Measurements from ENCODE around the gene SLC22A8.
"Not testable (repeated sequence)": the region's sequence is repeated elsewhere in the genome, so short reads cannot be mapped to it uniquely, and the experiment has no call there.

SLC22A8 gene, protein sequence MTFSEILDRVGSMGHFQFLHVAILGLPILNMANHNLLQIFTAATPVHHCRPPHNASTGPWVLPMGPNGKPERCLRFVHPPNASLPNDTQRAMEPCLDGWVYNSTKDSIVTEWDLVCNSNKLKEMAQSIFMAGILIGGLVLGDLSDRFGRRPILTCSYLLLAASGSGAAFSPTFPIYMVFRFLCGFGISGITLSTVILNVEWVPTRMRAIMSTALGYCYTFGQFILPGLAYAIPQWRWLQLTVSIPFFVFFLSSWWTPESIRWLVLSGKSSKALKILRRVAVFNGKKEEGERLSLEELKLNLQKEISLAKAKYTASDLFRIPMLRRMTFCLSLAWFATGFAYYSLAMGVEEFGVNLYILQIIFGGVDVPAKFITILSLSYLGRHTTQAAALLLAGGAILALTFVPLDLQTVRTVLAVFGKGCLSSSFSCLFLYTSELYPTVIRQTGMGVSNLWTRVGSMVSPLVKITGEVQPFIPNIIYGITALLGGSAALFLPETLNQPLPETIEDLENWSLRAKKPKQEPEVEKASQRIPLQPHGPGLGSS

DNA sequence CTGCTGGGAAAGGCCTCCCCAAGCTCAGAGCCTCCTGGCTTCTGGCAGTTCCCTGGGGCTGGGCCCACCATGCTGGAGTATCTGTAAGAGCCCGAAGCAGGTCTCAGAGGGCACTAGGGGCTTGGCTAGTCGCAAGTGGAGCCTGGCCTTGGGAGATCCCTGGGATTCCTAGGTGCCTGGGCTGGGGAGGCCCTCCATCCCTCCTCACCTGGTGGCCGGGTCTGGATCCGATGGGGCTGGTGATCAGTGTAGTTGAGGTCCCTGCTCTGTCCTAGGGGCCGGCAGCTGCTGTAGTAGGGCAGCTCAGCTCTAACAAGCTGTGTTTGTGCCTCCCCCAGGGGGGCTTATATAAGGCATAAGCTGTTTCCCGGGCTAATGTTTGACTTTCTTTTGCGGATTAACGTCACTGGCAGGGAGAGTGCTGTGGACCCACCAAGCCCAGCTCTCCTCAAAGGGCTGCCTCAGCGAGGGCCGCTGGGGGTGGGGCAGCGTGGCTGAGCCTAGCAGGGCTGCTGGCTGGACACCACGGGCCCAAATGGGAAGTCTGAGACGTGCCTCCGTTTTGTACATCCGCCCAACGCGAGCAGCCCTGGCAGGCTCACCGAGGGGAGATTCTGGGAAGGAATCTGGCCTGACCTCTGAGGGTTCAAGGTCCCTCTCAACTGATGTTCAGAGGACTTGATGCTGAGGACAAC is at the start of gene SLC22A8:
Gene SLC22A8 (minus strand): TSS at position 321 of the 695 bp plus-strand sequence. CDS start 883 bp downstream, outside the sequence.
- Mint-ChIP-seq H3K4me1 (ENCODE audit: low read depth) (no peaks in the 10 kb centered on the region), H3K27me3 (peaks cover 27% of the 10 kb centered on the region), H3K36me3 (ENCODE audit: low read depth) (no peaks in the 10 kb centered on the region), H3K27ac (no peak within 1 kb of the TSS), H3K9me3 (no peaks in the 10 kb centered on the region), H3K4me3 (no peak within 1 kb of the TSS)
- intact Hi-C loops (cut with micrococcal nuclease) = no loop called here

DNA sequence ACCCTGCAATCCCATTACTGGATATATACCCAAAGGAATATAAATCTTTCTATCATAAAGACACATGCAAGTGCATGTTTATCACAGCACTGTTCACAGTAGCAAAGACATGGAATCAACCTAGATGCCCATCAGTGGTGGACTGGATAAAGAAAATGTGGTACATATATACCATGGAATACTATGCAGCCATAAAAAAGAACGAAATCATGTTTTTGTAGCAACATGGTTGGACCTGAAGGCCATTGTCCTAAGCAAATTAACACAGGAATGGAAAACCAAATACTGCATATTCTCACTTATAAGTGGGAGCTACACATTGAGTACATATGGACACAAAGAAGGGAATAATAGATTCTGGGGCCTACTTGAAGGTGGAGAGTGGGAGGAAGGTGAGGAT is 30.6 kb upstream of the SLC22A8 start:
- H3K4me3 Mint-ChIP-seq; H3K4me1 Mint-ChIP-seq (ENCODE audit: low read depth); intact Hi-C loops (cut with micrococcal nuclease); H3K9me3 Mint-ChIP-seq; H3K36me3 Mint-ChIP-seq (ENCODE audit: low read depth); H3K27ac Mint-ChIP-seq: not testable (repeated sequence)
- peaks cover 13% of the 10 kb centered on the region for H3K27me3 Mint-ChIP-seq

DNA sequence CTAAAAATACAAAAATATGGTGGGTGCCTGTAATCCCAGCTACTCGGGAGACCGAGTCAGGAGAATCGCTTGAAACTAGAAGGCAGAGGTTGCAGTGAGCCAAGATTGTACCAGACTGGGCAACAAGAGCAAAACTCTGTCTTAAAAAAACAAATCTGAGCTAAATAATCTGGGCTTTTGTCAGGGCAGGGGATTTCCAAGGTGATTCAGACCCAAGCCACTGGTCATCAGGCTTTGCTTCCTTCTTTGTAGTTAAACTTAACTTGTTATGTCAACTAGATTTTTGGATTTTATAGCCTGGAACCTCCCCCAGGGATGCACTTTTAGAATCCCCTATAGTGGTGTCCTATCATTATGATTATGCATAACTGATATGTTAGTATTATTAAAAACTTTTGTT is 27.0 kb upstream of the SLC22A8 start:
- no peaks in the 10 kb centered on the region for H3K4me1 Mint-ChIP-seq (ENCODE audit: low read depth)
- no peak overlapping the region for H3K4me3 Mint-ChIP-seq
- peaks cover 18% of the 10 kb centered on the region for H3K27me3 Mint-ChIP-seq
- H3K9me3 Mint-ChIP-seq = no peaks in the 10 kb centered on the region
- H3K27ac Mint-ChIP-seq = no peak overlapping the region
- intact Hi-C loops (cut with micrococcal nuclease) = no loop called here
- no peaks in the 10 kb centered on the region for H3K36me3 Mint-ChIP-seq (ENCODE audit: low read depth)

DNA sequence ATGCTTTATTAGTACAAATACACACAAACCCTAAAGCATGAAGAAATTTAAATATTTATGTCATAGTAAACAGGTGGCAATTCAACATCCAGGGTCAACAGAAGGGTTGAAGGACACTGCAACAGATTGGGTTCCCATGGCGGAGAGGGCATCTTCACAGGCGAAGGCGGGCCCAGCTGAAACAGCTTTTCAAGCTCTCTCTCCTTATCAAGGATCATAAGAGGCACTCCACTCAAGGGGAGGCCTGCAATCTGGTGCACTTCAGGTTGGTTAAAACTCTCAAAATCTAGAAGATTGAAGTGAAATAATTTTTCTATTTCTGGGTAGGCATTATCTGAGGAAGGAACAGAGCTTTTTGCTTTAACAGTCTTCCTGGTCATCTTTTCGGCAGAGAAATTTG is 16.8 kb upstream of the SLC22A8 start:
- Mint-ChIP-seq H3K9me3 (no peaks in the 10 kb centered on the region), H3K27ac (no peak overlapping the region), H3K36me3 (ENCODE audit: low read depth) (no peaks in the 10 kb centered on the region), H3K27me3 (peaks cover 34% of the 10 kb centered on the region), H3K4me1 (ENCODE audit: low read depth) (peaks cover 5% of the 10 kb centered on the region), H3K4me3 (no peak overlapping the region)
- intact Hi-C loops (cut with micrococcal nuclease) = loop anchor here (10.0 kb wide), 1 partner anchor 602 kb away; no protein-coding TSS in a partner anchor

DNA sequence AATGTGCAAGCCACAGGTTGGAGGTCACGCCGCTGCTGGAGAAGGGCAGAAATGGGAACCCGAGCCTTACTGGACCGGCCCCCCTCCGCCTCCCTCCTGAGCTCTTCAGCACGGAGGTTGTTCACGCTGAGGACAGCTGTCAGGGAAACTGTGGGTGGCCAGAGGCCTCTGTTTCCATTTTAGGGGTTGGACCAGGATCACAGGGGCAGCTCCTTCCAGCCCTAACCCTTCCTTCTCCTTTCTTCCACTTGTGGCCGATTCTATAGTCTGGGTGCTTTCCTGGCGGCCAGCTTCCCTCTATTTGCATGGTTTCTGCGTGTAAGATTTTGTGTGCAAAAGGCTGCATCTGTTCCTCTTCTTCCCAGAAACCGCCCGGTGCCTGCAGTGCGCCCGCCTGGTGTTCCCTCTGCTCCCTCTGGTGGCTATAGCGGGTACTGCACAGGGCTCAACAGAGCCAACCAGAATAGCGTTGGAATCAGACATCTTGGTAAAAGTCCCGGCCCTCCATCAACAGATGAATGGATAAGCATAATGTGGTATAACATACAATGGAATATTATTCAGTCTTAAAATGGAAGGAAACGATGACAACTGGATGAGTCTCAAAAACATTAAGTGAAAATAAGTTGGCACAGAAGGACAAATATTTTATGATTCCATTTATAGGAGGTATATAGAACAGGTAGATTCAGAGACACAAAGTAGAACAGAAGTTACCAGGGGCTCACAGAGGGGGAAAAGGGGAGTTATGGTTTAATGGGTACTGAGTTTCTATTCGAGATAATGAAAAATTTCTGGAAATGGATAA is 8.4 kb upstream of the SLC22A8 start:
- Mint-ChIP-seq H3K36me3 (ENCODE audit: low read depth) (no peaks in the 10 kb centered on the region), H3K27ac (peak overlapping the region; percentile 71), H3K27me3 (peaks cover 13% of the 10 kb centered on the region), H3K4me1 (ENCODE audit: low read depth) (peaks cover 13% of the 10 kb centered on the region), H3K9me3 (no peaks in the 10 kb centered on the region), H3K4me3 (peak overlapping the region; percentile 64)
- intact Hi-C loops (cut with micrococcal nuclease) = loop anchor here (1.0 kb wide), 1 partner anchor 118 kb away; no protein-coding TSS in a partner anchor

DNA sequence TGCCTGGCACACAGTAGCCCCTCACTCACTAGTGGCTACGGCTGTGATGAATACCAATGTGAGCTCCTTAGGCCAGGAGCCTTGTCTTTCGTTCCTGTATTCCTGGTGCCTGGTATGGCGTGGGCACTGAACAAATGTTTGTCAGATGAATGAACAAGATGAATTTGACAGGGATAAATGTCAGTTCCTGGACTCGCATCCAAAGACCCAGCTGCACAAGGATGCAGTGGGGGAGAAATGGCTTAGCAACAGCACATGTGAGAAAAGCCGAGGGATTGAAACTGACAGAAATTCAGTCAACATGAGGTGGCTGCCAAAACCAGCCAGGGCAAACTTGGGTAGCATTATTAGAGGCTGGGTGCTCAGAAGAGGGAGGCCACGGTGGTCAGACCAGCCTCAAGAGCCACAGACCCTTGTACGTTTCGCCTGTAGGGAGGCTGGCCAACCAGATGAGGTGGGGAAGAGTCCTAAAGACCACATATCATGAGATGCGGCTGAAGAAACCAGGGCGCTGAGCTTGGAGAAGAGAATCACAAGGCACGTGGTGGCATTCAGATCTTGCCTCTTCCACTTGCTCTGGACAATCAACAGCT is 7.7 kb upstream of the SLC22A8 start:
- Mint-ChIP-seq H3K4me3 (peak overlapping the region; percentile 64), H3K27me3 (peaks cover 20% of the 10 kb centered on the region)
- intact Hi-C loops (cut with micrococcal nuclease) = no loop called here

DNA sequence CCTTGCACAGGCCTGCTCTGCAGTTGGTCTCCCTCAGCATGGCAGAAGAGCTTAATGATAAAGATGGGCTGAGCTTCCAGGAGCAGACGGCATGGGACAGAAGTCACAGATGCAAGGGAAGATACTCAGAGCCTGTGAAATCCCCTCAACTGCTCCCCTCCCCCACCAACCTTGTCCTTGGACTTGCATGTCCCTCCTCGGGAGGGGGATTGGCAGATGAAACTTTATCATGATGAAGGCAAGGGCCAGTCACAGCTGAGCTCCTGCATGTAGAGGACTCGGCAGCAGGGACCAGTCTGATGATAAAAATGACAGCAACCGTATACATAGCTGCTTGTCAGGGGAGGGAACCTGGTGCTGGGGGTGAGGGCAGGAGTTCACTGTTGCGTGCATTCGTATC is 6.8 kb upstream of the SLC22A8 start:
- H3K36me3 Mint-ChIP-seq (ENCODE audit: low read depth) = no peaks in the 10 kb centered on the region
- H3K27me3 Mint-ChIP-seq = peaks cover 20% of the 10 kb centered on the region
- H3K4me3 Mint-ChIP-seq = no peak overlapping the region
- H3K4me1 Mint-ChIP-seq (ENCODE audit: low read depth) = peaks cover 13% of the 10 kb centered on the region
- no peaks in the 10 kb centered on the region for H3K9me3 Mint-ChIP-seq
- intact Hi-C loops (cut with micrococcal nuclease) = no loop called here
- no peak overlapping the region for H3K27ac Mint-ChIP-seq

More for the DNA sequence above, 7.7 kb upstream of the SLC22A8 start:
- Mint-ChIP-seq H3K27ac (peak overlapping the region; percentile 71), H3K9me3 (no peaks in the 10 kb centered on the region), H3K36me3 (ENCODE audit: low read depth) (no peaks in the 10 kb centered on the region), H3K4me1 (ENCODE audit: low read depth) (peaks cover 13% of the 10 kb centered on the region)

DNA sequence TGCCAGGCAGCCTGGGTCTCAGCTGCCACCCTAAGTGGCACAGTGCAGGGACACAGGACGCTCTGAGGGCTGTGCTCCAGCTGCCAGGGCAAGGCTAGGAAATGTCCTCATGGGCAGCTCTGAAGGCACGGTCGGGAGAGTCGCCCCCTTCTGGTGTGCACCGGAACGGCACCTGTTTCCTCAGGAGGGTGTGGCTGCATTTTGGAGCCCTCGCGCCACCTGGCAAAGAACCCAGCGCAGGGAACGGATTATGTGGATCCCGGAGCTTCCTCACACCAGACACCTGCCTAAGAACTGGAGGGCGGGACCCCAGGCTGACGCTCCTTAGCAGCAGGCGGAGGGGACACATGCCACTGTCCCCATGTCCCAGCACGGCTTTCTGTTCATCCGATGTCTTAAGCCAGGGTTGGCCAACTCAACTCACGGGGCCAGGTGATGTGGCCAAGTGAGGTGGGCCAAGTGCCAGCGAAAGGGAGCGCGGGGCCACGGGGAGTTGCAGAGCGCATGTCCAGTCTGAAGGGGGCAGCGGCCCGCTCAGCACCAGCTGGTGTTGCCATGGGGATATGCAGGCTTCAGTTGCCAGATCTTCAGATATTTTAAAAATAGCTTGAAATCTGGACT is 5.1 kb upstream of the SLC22A8 start:
- Mint-ChIP-seq H3K27me3 (peaks cover 19% of the 10 kb centered on the region), H3K27ac (no peak overlapping the region), H3K36me3 (ENCODE audit: low read depth) (no peaks in the 10 kb centered on the region), H3K9me3 (no peaks in the 10 kb centered on the region), H3K4me1 (ENCODE audit: low read depth) (peaks cover 13% of the 10 kb centered on the region), H3K4me3 (no peak overlapping the region)
- intact Hi-C loops (cut with micrococcal nuclease) = no loop called here

DNA sequence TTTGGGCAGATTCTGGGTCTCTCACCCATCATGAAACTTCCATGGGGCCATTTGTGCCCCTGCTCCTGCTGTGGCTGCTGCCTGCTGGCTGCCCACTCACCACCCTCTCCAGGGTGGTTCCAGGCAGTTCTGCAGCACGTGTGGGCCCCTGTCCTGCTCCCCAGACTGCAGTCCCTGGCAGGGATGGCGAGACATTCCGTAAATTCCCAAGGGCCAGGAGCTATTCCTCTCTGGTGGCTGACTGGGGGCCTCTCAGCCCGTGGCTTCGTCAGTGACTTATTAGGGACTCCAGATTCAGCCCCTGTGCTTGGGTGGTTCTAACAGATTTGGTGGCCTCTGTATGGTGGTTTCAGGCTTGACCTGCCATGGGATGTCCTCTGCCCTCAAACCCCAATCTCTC is 3.9 kb upstream of the SLC22A8 start:
- intact Hi-C loops (cut with micrococcal nuclease) = no loop called here
- Mint-ChIP-seq H3K27me3 (peaks cover 21% of the 10 kb centered on the region), H3K4me1 (ENCODE audit: low read depth) (peaks cover 13% of the 10 kb centered on the region)

DNA sequence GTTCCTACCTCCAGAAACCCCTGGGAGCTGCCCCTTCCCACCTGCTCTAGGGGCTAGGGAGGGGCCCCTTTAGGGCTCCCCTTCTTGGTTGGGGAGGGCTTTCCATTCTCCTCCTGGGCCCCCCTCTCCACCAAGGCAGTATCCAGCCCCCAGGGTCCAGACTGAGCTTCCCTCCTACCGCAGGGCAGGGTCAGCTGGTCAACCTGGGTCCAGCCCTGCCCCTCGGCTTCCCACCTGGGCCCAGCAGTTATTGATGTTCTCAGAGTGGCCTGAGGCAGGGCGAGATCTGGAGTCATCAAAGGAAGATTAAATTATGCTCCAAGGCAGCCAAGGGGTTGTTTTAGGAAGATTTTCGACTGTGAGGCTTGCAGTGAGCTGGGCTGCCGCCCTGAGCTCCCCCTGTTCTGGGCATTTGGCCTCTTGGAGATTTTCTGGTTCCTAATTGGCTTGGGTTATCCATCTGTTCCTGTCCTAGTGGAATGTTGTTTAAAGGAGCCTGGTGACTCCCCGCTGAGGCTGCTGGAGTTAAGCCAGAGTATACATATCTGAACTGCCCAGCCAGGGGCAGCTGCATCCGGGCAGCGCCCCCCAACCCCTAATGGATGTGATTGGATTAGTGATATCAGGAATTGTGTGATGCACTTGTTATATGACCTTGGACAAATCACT is 1.8 kb upstream of the SLC22A8 start:
- Mint-ChIP-seq H3K4me3 (no peak overlapping the region), H3K9me3 (no peaks in the 10 kb centered on the region), H3K27ac (no peak overlapping the region), H3K36me3 (ENCODE audit: low read depth) (no peaks in the 10 kb centered on the region), H3K4me1 (ENCODE audit: low read depth) (no peaks in the 10 kb centered on the region), H3K27me3 (peaks cover 27% of the 10 kb centered on the region)
- intact Hi-C loops (cut with micrococcal nuclease) = no loop called here

More for the DNA sequence above, 3.9 kb upstream of the SLC22A8 start:
- H3K9me3 Mint-ChIP-seq = no peaks in the 10 kb centered on the region
- no peak overlapping the region for H3K4me3 Mint-ChIP-seq
- H3K36me3 Mint-ChIP-seq (ENCODE audit: low read depth) = no peaks in the 10 kb centered on the region
- no peak overlapping the region for H3K27ac Mint-ChIP-seq

DNA sequence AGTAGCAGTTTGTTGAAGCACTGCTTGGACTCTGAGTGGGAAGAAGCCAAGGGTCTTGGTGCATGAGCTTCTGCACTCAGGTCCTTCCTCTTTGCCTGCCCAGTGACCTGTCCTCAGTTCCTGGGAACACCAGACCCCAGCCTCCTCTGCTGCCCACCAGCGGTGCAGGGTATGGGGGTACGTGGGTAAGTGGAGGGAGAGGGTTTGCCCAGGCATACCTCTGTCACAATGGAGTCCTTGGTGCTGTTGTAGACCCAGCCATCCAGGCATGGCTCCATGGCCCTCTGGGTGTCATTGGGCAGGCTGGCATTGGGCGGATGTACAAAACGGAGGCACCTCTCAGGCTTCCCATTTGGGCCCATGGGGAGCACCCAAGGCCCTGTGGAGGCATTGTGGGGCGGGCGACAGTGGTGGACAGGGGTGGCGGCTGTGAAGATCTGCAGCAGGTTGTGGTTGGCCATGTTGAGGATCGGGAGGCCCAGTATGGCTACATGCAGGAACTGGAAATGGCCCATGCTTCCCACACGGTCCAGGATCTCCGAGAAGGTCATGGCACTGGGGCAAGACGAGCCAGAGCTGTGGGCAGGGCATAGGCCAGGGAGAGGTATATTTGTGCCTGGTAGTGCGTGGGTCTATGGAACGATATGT is 1.1 kb downstream of the SLC22A8 start:
- peaks cover 27% of the 10 kb centered on the region for H3K27me3 Mint-ChIP-seq
- no peak overlapping the region for H3K27ac Mint-ChIP-seq
- H3K4me1 Mint-ChIP-seq (ENCODE audit: low read depth) = no peaks in the 10 kb centered on the region
- no peak overlapping the region for H3K4me3 Mint-ChIP-seq
- intact Hi-C loops (cut with micrococcal nuclease) = no loop called here
- H3K9me3 Mint-ChIP-seq = no peaks in the 10 kb centered on the region
- no peaks in the 10 kb centered on the region for H3K36me3 Mint-ChIP-seq (ENCODE audit: low read depth)

DNA sequence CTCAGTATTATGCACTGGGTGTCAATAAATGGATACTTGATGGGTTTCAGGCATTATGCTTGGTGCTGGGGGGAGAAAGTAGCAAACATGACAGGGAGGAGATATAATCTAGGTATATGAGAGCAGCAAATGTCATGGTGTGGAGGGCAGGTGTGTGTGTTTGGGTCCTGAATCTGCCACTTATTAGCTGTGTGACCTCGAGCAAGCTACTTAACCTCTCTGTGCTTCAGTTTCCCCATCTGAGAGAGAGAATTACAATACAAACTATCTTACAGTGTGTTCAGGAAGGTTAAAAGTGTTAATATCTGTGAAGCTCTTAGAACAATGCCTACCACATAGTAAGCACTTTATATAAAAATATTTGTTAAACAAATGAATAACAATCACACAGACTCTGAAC is 2.8 kb downstream of the SLC22A8 start:
- no peak overlapping the region for H3K27ac Mint-ChIP-seq
- H3K9me3 Mint-ChIP-seq = no peaks in the 10 kb centered on the region
- H3K4me3 Mint-ChIP-seq = no peak overlapping the region

More for the DNA sequence above, 2.8 kb downstream of the SLC22A8 start:
- intact Hi-C loops (cut with micrococcal nuclease) = no loop called here
- Mint-ChIP-seq H3K4me1 (ENCODE audit: low read depth) (no peaks in the 10 kb centered on the region), H3K27me3 (peaks cover 18% of the 10 kb centered on the region), H3K36me3 (ENCODE audit: low read depth) (no peaks in the 10 kb centered on the region)
